Stimulated activated CD4-positive, alpha-beta T cell treated with anti-CD3 and anti-CD28 coated beads, Interleukin-2, amount 100 ng/mL, for 24 hours (primary cell): ENCODE results near the gene NFASC.

Experiments
- DNase-seq, 2 donors: peaks; one replicate each; pipeline ENCODE4 v3.0.0-alpha.2; 2020

Gene NFASC

DNA sequence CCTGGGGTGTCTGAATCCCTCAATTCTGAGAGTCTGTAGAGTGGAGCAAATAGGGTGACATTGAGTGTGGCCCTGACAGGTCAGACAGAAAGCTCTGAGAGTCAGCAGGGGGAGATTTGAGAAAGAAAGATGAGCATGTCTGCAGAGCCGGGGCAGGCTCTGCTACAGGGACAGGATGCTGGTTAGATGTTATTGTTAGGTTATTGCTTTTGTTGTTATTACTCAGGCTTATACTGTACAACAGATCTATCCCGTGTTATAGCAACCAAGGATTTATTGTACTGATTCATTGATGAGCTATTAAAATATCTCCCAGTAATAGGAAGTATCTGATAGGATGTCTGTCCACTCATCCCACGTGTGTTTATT, 59.5 kb downstream of the NFASC start:
- no peak for DNase-seq

GRCh38 chr1:204931313-204931712, 60.7 kb downstream of the NFASC start:
- no peak for DNase-seq

GRCh38 chr1:204931768-204932572, 61.3 kb downstream of the NFASC start:
- no peak for DNase-seq

- DNase-seq, result no peak
Measured at GRCh38 chr1:204932573-204932909, 61.9 kb downstream of the NFASC start.

GRCh38 chr1:204935155-204935554, 64.5 kb downstream of the NFASC start:
- no peak for DNase-seq

DNA sequence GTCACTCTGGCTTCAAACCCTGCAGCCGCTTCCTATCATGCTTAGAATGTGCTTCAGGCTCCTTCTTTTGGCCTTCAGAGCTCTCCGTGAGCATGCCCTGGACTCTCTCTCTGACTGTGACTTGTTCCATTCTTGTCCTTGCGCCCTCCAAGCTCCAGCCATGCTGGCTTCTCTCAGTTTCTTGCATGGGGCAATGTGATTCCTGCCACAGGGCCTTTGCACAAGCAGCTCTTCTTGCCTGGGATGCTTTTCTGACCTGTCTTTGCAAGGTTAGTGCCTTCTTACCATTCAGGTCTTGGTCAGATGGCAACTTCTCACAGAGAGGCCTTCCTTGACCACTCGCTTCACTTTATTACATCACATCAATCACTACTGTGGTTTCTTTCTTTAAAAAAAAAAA, 66.1 kb downstream of the NFASC start:
- no peak for DNase-seq

DNA sequence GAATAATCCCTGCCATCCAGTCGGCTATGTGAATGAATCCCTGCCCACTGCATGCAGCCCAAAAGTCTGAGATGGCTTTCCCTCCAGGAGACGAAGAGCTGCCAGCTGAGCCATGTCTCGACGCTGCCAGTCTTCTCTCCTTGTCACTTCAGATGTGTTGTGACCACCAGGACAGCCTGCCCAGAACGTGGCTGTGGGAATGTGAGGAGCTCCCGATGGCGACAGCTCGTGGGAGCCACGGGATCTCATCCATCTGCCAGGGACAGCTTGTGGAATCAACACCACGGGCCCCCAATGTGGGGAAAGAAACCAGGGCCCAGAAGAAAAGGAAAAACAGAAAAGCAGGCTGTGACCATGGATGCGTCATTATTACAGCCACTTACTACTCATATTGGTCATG, 67.2 kb downstream of the NFASC start:
- DNase-seq, result no peak

DNA sequence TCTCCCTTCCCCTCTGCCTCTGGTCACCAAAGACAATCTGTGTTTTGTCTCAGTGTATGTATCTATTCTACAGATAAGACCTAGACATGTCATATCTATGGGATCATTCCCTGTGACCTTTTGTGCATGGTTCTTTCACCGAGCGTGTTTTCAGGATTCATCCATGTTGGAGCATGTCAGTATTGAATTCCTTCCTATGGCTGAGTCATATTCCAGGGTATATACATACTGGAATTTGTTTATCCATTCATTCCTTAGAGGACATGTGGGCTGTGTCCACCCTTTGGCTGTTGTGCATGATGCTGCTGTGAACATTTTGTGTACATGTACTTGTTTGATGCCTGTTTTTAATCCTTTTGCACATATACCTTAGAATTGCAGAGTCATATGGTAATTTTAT, 69.9 kb downstream of the NFASC start:
- DNase-seq, result no peak

DNA sequence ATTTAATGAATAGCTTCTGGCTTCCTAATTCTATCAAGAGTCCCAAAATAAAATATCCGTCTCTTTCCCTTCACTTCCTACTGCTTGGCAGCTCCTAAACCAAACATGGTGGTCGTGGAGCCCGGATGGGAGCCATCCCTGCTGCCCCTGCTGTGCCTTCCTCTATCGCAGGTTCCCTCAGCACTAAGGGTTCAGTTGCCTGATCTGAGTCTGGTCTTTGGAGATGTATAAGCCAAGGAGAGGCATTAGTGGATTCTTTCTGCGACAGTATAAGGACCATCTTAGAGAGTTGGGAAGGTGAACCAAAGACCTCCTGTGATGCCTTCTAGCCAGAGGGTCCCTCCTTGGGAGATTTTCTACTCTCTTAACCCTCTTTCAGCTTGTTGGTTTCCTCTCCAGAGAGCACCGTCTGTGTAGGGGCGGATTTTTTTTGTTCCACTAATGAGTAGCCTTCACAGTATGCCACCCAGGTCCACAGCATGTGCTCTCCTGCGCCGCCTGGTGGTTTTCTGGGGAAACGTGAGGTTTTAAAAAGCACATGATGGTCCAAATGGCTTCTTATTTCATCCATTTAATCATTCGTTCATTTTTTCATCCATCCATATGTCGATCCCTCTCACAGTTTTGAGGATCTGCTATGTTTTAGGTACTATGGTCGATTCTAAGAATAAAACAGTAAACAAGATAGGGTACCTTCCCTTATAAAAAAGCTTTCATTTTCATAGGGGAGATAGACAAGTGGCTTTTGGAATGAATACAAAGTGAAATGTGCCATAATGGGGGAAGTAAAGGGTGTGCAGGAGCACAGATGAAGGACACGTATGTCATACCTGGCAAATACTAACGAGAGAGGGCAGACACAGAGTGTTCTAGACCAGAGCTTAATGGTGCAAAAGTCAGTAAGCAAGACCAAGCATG, 71.0 kb downstream of the NFASC start:
- peak; percentile 50 to 71 for DNase-seq

- no peak for DNase-seq
Measured at GRCh38 chr1:204943495-204943894, 72.8 kb downstream of the NFASC start.

DNA sequence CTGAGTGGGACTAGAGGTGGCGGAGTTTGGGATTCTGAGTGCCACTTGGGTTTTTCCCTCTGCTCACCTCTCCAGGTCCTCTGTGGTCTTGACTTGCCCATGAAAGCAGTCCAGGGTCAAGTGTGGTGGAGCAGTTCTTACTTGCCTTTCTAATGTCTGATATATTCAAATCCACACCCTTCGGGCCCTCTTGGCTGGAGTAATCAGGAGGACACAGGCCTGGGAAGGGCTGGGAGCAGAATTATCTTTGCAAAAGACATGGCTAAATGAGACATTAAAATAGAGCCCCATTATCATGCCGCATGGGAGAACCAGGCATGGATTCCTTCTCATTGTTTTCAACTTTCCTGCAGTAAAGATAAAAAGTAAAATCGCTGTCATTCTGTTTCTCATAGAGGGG, 74.0 kb downstream of the NFASC start:
- no peak for DNase-seq

DNA sequence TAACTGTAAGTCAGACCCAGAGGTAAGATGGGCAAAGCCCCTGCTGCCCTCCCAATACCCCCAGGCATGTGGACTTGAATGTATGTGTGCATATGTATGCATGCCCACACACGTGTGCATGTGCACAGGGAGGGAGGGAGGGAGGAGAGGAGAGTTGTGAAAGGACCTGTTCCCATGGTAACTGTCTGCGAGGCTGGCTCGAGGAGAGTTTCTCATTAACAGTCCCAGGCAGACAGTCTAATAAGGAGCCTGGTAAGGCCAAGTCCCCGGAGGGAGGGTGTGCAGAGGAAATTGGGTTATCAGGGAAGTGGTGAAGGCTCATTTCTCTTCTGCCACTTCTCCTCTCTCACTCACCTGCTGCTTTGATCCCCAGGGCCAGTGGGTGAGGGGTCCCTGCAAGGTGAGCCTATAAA, 74.9 kb downstream of the NFASC start:
- DNase-seq, result no peak

DNA sequence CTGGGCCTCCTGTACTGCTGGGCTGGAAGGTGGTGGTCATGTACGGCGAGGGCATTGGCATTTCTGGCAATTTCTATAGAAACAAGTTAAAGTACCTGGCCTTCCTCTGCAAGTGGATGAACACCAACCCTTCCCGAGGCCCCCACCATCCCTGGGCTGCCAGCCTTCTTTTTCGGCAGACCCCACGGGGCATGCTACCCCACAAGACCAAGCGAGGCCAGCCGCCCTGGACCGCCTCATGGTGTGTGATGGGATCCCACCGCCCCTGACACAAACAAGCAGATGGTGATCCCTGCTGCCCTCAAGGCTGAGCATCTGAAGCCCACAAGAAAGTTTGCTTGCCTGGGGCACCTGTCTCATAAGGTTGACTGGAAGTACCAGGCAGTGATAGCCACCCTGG, 76.0 kb downstream of the NFASC start:
- no peak for DNase-seq

GRCh38 chr1:204947338-204947737, 76.7 kb downstream of the NFASC start:
- DNase-seq, result no peak

- DNase-seq, result no peak
Measured at GRCh38 chr1:204947747-204948146, 77.1 kb downstream of the NFASC start.

GRCh38 chr1:204950353-204951001, 79.8 kb downstream of the NFASC start:
- no peak for DNase-seq

- no peak for DNase-seq
Measured at GRCh38 chr1:204958317-204959307, 88.0 kb downstream of the NFASC start.

DNA sequence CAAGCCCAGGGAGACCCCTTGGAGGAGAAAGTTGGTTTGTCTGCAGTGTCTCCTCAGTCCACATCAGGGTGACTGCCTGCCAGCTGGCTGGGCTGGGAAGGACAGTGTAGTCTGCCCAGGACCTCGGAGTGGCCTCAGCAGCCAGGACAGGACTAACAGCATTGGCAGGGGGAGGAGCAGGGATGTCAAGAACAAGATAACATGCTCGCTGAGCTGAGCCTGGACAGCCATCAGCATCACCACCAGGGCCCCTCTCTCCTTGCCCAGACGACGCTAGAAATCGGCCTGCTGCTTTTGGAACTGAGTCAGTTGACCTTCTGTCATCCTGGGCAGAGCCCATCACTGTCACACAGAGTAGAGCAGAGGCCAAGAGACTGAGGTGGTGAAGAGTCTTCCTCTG, 88.7 kb downstream of the NFASC start:
- no peak for DNase-seq

GRCh38 chr1:204959836-204960235, 89.2 kb downstream of the NFASC start:
- no peak for DNase-seq

GRCh38 chr1:204960306-204961125, 89.9 kb downstream of the NFASC start:
- DNase-seq, result no peak

GRCh38 chr1:204961765-204962419, 91.2 kb downstream of the NFASC start:
- no peak for DNase-seq
